ENCODE data around the gene LPP. TPM values are rescaled to one million over a fixed set of nuclear protein-coding genes. Genes with fewer than 3 reads are reported as not detected.

LPP gene
- total and polyA plus RNA-seq, 9 donors, result 15.9 to 280 (median 134) TPM

DNA sequence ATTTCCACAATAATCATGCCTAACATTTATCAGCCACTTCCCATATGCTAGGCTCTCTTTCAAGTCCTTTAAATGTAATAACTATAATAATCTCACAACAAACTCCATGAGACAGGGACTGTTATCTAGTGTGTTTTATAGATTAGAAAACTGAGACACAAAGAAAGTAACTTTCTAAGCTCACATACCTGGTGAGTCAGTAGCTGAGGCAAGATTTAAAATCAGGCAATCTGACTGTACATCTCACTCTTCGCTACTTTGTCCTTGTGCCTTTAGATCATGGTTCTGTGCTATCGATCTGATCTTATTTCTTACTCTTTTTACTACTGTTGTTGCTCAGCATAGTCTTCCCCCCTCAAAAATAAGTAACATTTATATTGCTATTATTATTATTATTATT lies 295.5 kb downstream of the LPP start:
- no peaks in the 10 kb centered on the region for H3K4me1 ChIP-seq (ENCODE audit: insufficient read depth)
- no peak for DNase-seq
- WGBS, 3 donors, result 95 to 99% (median 97%) methylated on average over 2 of the region's 2 CpGs

DNA sequence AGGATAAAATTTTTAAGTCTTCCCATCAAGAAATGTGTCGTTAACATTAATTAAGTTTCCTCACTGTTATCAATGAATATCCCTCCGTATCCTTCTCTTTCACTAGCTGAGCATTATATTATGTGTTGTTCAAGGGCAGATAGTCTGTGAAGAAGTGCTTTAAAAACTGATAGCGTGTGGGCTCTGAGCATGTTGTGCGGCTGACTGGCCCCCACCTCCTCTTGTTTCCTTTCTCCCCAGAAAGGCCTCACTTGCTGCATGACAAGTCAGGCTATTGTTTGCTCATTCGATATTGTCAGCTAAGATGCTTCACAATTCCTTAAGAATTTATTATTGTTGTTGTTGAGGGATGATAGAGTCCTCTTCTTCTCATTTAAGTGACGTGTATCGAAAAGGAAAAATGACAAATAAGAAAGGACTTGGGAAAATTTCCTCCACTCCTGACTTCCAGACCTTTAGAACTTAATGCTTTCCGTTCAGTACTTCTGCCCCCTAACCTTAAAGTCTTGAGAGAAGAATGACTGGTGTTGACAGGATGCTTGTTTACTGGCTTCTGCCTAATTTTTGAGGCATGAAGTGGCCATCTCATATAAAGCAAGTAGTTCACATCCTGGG lies 298.3 kb downstream of the LPP start:
- intact Hi-C loops (cut with DNase I), result no loop called here
- Histone ChIP-seq H3K27ac (no peak overlapping the region), H3K9me3 (no peaks in the 10 kb centered on the region), H3K4me1 (ENCODE audit: insufficient read depth) (no peaks in the 10 kb centered on the region), H3K27me3 (no peaks in the 10 kb centered on the region), H3K36me3 (no peaks in the 10 kb centered on the region), H3K4me3 (no peak overlapping the region)
- DNase-seq, result no peak
- TF ChIP-seq EP300 (IDR thresholded peaks at IDR 0.05) (no peak), POLR2A (IDR thresholded peaks at IDR 0.05) (no peak)
- WGBS, 3 donors, result 78 to 89% (median 79%) methylated on average over 8 of the region's 8 CpGs

More for the DNA sequence above, 295.5 kb downstream of the LPP start:
- intact Hi-C loops (cut with DNase I), result no loop called here
- H3K27me3 ChIP-seq, result no peaks in the 10 kb centered on the region
- no peaks in the 10 kb centered on the region for H3K36me3 ChIP-seq
- no peak for TF ChIP-seq EP300 (IDR thresholded peaks at IDR 0.05)
- no peak for TF ChIP-seq POLR2A (IDR thresholded peaks at IDR 0.05)
- TF ChIP-seq, protein P1, sequence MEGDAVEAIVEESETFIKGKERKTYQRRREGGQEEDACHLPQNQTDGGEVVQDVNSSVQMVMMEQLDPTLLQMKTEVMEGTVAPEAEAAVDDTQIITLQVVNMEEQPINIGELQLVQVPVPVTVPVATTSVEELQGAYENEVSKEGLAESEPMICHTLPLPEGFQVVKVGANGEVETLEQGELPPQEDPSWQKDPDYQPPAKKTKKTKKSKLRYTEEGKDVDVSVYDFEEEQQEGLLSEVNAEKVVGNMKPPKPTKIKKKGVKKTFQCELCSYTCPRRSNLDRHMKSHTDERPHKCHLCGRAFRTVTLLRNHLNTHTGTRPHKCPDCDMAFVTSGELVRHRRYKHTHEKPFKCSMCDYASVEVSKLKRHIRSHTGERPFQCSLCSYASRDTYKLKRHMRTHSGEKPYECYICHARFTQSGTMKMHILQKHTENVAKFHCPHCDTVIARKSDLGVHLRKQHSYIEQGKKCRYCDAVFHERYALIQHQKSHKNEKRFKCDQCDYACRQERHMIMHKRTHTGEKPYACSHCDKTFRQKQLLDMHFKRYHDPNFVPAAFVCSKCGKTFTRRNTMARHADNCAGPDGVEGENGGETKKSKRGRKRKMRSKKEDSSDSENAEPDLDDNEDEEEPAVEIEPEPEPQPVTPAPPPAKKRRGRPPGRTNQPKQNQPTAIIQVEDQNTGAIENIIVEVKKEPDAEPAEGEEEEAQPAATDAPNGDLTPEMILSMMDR (IDR thresholded peaks at IDR 0.05), result no peak
- no peak overlapping the region for H3K4me3 ChIP-seq
- H3K9me3 ChIP-seq, result no peaks in the 10 kb centered on the region
- H3K27ac ChIP-seq, result no peak overlapping the region

DNA sequence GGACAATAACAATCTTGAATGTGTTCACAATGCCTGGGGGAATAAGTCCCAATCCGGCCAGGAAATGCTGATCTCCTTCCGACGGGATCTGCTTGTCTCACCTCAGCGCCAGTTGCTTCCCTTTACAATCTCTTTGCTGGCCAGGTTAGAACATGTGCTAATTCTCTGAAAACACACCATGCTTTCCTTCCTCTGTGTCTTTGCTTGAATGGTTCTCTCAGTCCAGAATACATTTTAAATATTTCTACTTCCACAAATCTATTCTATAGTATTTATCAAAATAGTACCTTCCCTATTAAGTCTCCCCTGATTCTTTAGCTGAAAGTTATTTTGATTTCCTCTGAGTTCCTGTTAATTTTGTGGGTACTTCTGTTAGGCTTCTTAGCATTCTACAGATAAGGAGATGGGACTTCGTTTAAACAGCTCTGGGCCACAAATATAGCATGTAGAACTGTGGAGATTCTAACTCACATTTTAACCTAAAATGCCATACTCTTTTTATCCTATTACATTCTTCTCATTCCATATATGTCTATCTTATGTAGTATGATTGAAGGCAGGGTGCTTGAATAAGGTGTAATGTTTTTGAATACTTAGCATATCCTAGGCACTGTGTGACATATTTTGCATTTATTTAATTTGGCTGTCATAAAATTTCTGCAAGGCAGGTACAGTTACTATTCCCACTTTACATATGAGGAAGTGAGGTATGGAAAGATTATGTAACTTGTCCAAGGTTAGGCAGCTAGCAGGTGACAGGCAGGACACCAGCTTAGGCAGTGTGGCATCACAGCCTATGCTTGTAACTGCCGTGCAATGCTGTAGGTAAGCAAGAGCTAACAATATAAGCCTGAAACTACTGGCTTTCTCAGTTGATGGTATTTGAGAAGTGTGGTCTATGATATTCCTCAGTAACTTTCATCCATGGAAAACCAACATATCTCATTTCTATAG lies 299.8 kb downstream of the LPP start:
- H3K4me3 ChIP-seq, result no peak overlapping the region
- no peaks in the 10 kb centered on the region for H3K36me3 ChIP-seq
- intact Hi-C loops (cut with DNase I), result no loop called here
- H3K4me1 ChIP-seq (ENCODE audit: insufficient read depth), result no peaks in the 10 kb centered on the region
- DNase-seq, result no peak
- H3K27ac ChIP-seq, result no peak overlapping the region
- no peaks in the 10 kb centered on the region for H3K9me3 ChIP-seq
- H3K27me3 ChIP-seq, result no peaks in the 10 kb centered on the region
- TF ChIP-seq EP300 (IDR thresholded peaks at IDR 0.05) (no peak), POLR2A (IDR thresholded peaks at IDR 0.05) (no peak)
- TF ChIP-seq, protein P1 (IDR thresholded peaks at IDR 0.05), result no peak
- WGBS, 3 donors, result 92 to 95% (median 94%) methylated on average over 6 of the region's 6 CpGs

DNA sequence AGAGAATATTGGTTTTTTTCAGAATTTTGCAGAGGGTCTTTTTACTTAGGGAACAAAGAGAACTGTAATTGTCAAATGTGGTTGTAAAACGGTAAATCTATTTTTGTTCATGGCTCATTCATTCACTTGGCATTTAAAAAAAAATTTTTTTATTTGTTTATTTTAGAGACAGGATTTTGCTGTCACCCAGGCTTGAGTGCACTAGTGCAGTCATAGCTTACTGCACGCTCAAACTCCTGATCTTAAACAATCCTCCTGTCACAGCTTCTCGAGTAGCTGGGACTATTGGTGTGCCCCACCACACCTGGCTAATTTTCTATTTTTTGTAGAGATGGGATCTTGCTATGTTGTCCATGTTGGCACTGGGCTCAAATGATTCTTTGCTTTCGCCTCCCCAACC lies 301.8 kb downstream of the LPP start:
- H3K4me3 ChIP-seq, result no peak overlapping the region
- no peaks in the 10 kb centered on the region for H3K4me1 ChIP-seq (ENCODE audit: insufficient read depth)
- intact Hi-C loops (cut with DNase I), result no loop called here
- no peaks in the 10 kb centered on the region for H3K27me3 ChIP-seq
- H3K36me3 ChIP-seq, result no peaks in the 10 kb centered on the region
- 88 to 93% (median 91%) methylated on average over 4 of the region's 4 CpGs for WGBS, 3 donors
- no peak for DNase-seq
- no peaks in the 10 kb centered on the region for H3K9me3 ChIP-seq
- no peak overlapping the region for H3K27ac ChIP-seq
- no peak for TF ChIP-seq POLR2A (IDR thresholded peaks at IDR 0.05)
- TF ChIP-seq, protein P1 (IDR thresholded peaks at IDR 0.05), result no peak
- TF ChIP-seq EP300 (IDR thresholded peaks at IDR 0.05), result no peak

All from ovary (tissue), 9 donors.